Caki2 (cell line): ENCODE results near the gene SYTL3. TPM values are rescaled to one million over a fixed set of nuclear protein-coding genes. Genes with fewer than 3 reads are reported as not detected.

Source experiments
- DNase-seq: peaks from one replicate; pipeline ENCODE4 v3.0.0-alpha.2; 2015; ENCODE audit warnings: low read depth
- in situ Hi-C: cut with HindIII; loops from 2 replicates; pipeline ENCODE4 v1.10.0; 2016; ENCODE audit warnings: low sequenced_read_pairs, low pct_unique_long_range_greater_than_20kb, mixed read lengths
- total RNA-seq: library from RNA; depleted of rRNA; stranded (reverse); fragments of >200 nt; shearing (Covaris generic); gene quantifications from 2 replicates; pipeline ENCODE4 v1.2.3, GENCODE V29; 2014; ENCODE audit warnings: low replicate concordance

Gene SYTL3
- total RNA-seq, 1 experiment from 2014 or later: 24.3 TPM

- in situ Hi-C loops: no loop called here
- no peak for DNase-seq
Measured at GRCh38 chr6:158772851-158773371, 123.1 kb downstream of the SYTL3 start.

- in situ Hi-C loops: no loop called here
- no peak for DNase-seq
Measured at GRCh38 chr6:158773581-158774449, 124.0 kb downstream of the SYTL3 start.

- in situ Hi-C loops: no loop called here
Measured at GRCh38 chr6:158774717-158775449, 125.0 kb downstream of the SYTL3 start.

GRCh38 chr6:158775832-158776231, 126.0 kb downstream of the SYTL3 start:
- no peak for DNase-seq
- in situ Hi-C loops: no loop called here

More at GRCh38 chr6:158774717-158775449, 125.0 kb downstream of the SYTL3 start:
- no peak for DNase-seq

- no peak for DNase-seq
- in situ Hi-C loops: no loop called here
Measured at GRCh38 chr6:158776737-158777136, 126.9 kb downstream of the SYTL3 start.

GRCh38 chr6:158777510-158777909, 127.7 kb downstream of the SYTL3 start:
- in situ Hi-C loops: no loop called here
- DNase-seq: no peak

- in situ Hi-C loops: no loop called here
- DNase-seq: no peak
Measured at GRCh38 chr6:158778005-158778527, 128.2 kb downstream of the SYTL3 start.

GRCh38 chr6:158780246-158780884, 130.5 kb downstream of the SYTL3 start:
- DNase-seq: no peak
- in situ Hi-C loops: no loop called here

- in situ Hi-C loops: no loop called here
- no peak for DNase-seq
Measured at GRCh38 chr6:158780988-158781691, 131.3 kb downstream of the SYTL3 start.

GRCh38 chr6:158781692-158782373, 132.0 kb downstream of the SYTL3 start:
- in situ Hi-C loops: no loop called here
- no peak for DNase-seq

GRCh38 chr6:158782432-158783166, 132.7 kb downstream of the SYTL3 start:
- in situ Hi-C loops: no loop called here

GRCh38 chr6:158783167-158783450, 133.3 kb downstream of the SYTL3 start:
- in situ Hi-C loops: no loop called here
- no peak for DNase-seq

More at GRCh38 chr6:158782432-158783166, 132.7 kb downstream of the SYTL3 start:
- DNase-seq: no peak

- in situ Hi-C loops: no loop called here
- no peak for DNase-seq
Measured at GRCh38 chr6:158783851-158784250, 134.0 kb downstream of the SYTL3 start.

GRCh38 chr6:158784505-158784904, 134.7 kb downstream of the SYTL3 start:
- DNase-seq: peak; percentile 50
- in situ Hi-C loops: no loop called here

- in situ Hi-C loops: no loop called here
- no peak for DNase-seq
Measured at GRCh38 chr6:158785036-158785435, 135.2 kb downstream of the SYTL3 start.

- in situ Hi-C loops: no loop called here
- no peak for DNase-seq
Measured at GRCh38 chr6:158786645-158787304, 136.9 kb downstream of the SYTL3 start.
